ENCODE measurements around the gene NKX6-1. TPM values are rescaled to one million over a fixed set of nuclear protein-coding genes. Genes with fewer than 3 reads are reported as not detected.

Gene NKX6-1
- polyA plus RNA-seq, 3 donors = not detected

DNA sequence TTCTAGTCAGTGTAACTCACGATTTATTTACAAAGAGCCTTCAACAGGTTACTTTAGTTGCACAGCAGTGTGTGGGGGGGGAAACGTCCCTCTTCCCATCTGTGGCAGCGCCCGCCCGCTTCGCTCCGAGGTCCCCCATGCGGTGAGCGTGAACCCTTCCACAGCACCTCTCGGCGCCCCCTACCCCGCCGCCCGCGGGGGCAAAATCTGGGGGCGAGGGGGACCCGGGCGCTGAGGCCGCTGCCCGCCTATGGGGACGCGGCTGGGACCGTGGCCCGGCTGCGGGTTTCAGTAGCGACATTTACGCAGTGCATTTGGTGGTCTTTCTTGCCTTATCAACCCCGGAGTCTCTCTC lies 6.4 kb downstream of the NKX6-1 start:
- H3K36me3 Mint-ChIP-seq = peaks cover 7 to 10% of the 10 kb centered on the region in 2 donors
- H3K36me3 ChIP-seq (replicated peaks in 1 of 2; ENCODE audit: control insufficient read depth in 1 of 2, insufficient read depth in 2 of 2, low read length in 2 of 2) = no peaks in the 10 kb centered on the region
- peaks cover 6 to 63% of the 10 kb centered on the region in 2 donors for H3K9me3 ChIP-seq (replicated peaks in 1 of 2; ENCODE audit: control insufficient read depth in 1 of 2, insufficient read depth in 1 of 2, low read length in 2 of 2)
- WGBS (ENCODE audit: insufficient coverage) = 3% methylated on average over 24 of the region's 28 CpGs
- H3K4me1 Mint-ChIP-seq = peaks cover 34% of the 10 kb centered on the region
- H2AFZ ChIP-seq (ENCODE audit: insufficient read depth, low read depth, low read length, poor library complexity, severe bottlenecking) = no peak overlapping the region
- H3K27ac ChIP-seq (ENCODE audit: low read depth in 1 of 2, low read length in 2 of 2) = no peak overlapping the region
- peak overlapping the region; percentile 56 to 87 for H3K4me3 Mint-ChIP-seq
- peak overlapping the region in 1 of 3 experiments; percentile 46 for H3K4me3 ChIP-seq (replicated peaks in 1 of 3; ENCODE audit: low read depth in 2 of 3, low read length in 3 of 3)
- H3K27me3 Mint-ChIP-seq (ENCODE audit: low read depth in 3 of 3) = peaks cover 87 to 97% (median 91%) of the 10 kb centered on the region in 3 donors
- no peaks in the 10 kb centered on the region for H3K79me2 ChIP-seq (ENCODE audit: insufficient read depth, low read length)
- peaks cover 0 to 48% (median 34%) of the 10 kb centered on the region in 7 donors for H3K9me3 Mint-ChIP-seq
- H4K20me1 ChIP-seq (ENCODE audit: insufficient read depth, low read length) = no peaks in the 10 kb centered on the region
- TF ChIP-seq CTCF (IDR thresholded peaks at IDR 0.05) = no peak
- H3K27me3 ChIP-seq (ENCODE audit: control insufficient read depth in 2 of 2, insufficient read depth in 2 of 2, low read length in 2 of 2) = peaks cover 90 to 98% of the 10 kb centered on the region in 2 donors
- DNase-seq = no peak
- H3K27ac Mint-ChIP-seq = no peak overlapping the region
- H3K4me2 ChIP-seq (replicated peaks; ENCODE audit: extremely low read depth, low read length, poor library complexity, severe bottlenecking) = peak overlapping the region; percentile 67
- no peak overlapping the region for H3K9ac ChIP-seq (ENCODE audit: insufficient read depth, low read length, poor library complexity, severe bottlenecking)
- H3K4me1 ChIP-seq (ENCODE audit: control insufficient read depth in 1 of 2, insufficient read depth in 2 of 2, low read length in 2 of 2) = peaks cover 25 to 33% of the 10 kb centered on the region in 2 donors
- intact Hi-C loops (cut with micrococcal nuclease) = no loop called here

DNA sequence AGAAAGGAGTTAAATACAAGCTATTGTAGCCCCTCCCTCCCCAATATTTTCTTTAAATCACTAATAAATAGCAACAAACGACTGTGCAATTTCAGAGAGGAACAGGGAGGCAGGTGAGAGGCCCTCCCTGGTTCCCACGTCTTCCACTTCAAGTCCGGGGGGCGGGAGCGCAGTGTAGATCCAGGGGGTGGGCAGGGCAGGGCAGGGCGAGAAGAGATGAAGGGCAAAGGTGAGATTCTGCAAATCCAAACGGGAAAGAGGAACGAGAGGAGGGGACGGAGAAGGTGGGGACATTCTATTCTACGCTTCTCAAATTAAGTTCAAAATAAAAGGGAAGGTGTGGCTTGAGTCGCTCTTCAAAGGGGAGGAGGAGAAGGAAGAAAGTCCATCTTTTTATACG lies 6.8 kb downstream of the NKX6-1 start:
- no peak overlapping the region for H3K27ac ChIP-seq (ENCODE audit: low read depth in 1 of 2, low read length in 2 of 2)
- DNase-seq = no peak
- peaks cover 6 to 62% of the 10 kb centered on the region in 2 donors for H3K9me3 ChIP-seq (replicated peaks in 1 of 2; ENCODE audit: control insufficient read depth in 1 of 2, insufficient read depth in 1 of 2, low read length in 2 of 2)
- Mint-ChIP-seq H3K4me1 (peaks cover 33% of the 10 kb centered on the region), H3K36me3 (peaks cover 7 to 10% of the 10 kb centered on the region in 2 donors), H3K9me3 (peaks cover 0 to 48% (median 33%) of the 10 kb centered on the region in 7 donors), H3K4me3 (peak overlapping the region in 1 of 2 donors; percentile 87), H3K27me3 (ENCODE audit: low read depth in 3 of 3) (peaks cover 88 to 95% (median 89%) of the 10 kb centered on the region in 3 donors), H3K27ac (no peak overlapping the region)
- H3K4me2 ChIP-seq (replicated peaks; ENCODE audit: extremely low read depth, low read length, poor library complexity, severe bottlenecking) = peak overlapping the region; percentile 67
- H3K36me3 ChIP-seq (replicated peaks in 1 of 2; ENCODE audit: control insufficient read depth in 1 of 2, insufficient read depth in 2 of 2, low read length in 2 of 2) = no peaks in the 10 kb centered on the region
- peaks cover 23 to 29% of the 10 kb centered on the region in 2 donors for H3K4me1 ChIP-seq (ENCODE audit: control insufficient read depth in 1 of 2, insufficient read depth in 2 of 2, low read length in 2 of 2)
- no peaks in the 10 kb centered on the region for H4K20me1 ChIP-seq (ENCODE audit: insufficient read depth, low read length)
- H3K9ac ChIP-seq (ENCODE audit: insufficient read depth, low read length, poor library complexity, severe bottlenecking) = no peak overlapping the region
- intact Hi-C loops (cut with micrococcal nuclease) = no loop called here
- H3K4me3 ChIP-seq (replicated peaks in 1 of 3; ENCODE audit: low read depth in 2 of 3, low read length in 3 of 3) = no peak overlapping the region
- 0% methylated on average over 1 of the region's 12 CpGs for WGBS (ENCODE audit: insufficient coverage)
- no peaks in the 10 kb centered on the region for H3K79me2 ChIP-seq (ENCODE audit: insufficient read depth, low read length)
- peaks cover 92 to 100% of the 10 kb centered on the region in 2 donors for H3K27me3 ChIP-seq (ENCODE audit: control insufficient read depth in 2 of 2, insufficient read depth in 2 of 2, low read length in 2 of 2)
- H2AFZ ChIP-seq (ENCODE audit: insufficient read depth, low read depth, low read length, poor library complexity, severe bottlenecking) = no peak overlapping the region
- TF ChIP-seq CTCF (IDR thresholded peaks at IDR 0.05) = no peak
